Measurements from ENCODE around the gene SPIN4. TPM values are rescaled to one million over a fixed set of nuclear protein-coding genes. Genes with fewer than 3 reads are reported as not detected.

SPIN4 gene
- total and polyA plus RNA-seq, 2 donors = 3.0 to 14.7 TPM

GRCh38 chrX:63299596-63299995, 51.5 kb downstream of the SPIN4 start:
- H3K27ac ChIP-seq (ENCODE audit: low read depth) = no peak overlapping the region
- H3K36me3 ChIP-seq (ENCODE audit: insufficient read depth) = no peaks in the 10 kb centered on the region
- no peak overlapping the region for H3K4me3 ChIP-seq (ENCODE audit: low read depth, low read length)
- WGBS = 96% methylated on average over 13 of the region's 13 CpGs
- DNase-seq (ENCODE audit: extremely low spot score) = no peak
- H3K4me1 ChIP-seq (ENCODE audit: insufficient read depth) = no peaks in the 10 kb centered on the region
